Sigmoid colon (tissue), 4 donors: ENCODE results near the gene BBS4.

Experiments used
- EP300 ChIP-seq, 4 donors: sonication (generic); formaldehyde crosslinking; IDR thresholded peaks; one replicate each; pipeline ENCODE4 v1.6.1; 2017; ENCODE audit warnings: antibody characterized with exemption in 4 of 4
- POLR2A ChIP-seq, 2 donors: fragments of 450-650 bp; IDR thresholded peaks; one replicate each; pipeline ENCODE4 v1.6.1; 2016; ENCODE audit warnings: antibody characterized with exemption in 2 of 2, mild to moderate bottlenecking in 2 of 2, moderate library complexity in 2 of 2
- POLR2AphosphoS5 ChIP-seq, 4 donors: sonication (generic); formaldehyde crosslinking; IDR thresholded peaks; one replicate each; pipeline ENCODE4 v1.6.1; 2017; ENCODE audit warnings: antibody characterized with exemption in 4 of 4
- TF ChIP-seq, protein P1 (sequence below), 4 experiments: fragments of 450-650 bp in 3 of 4; fragments of 200-600 bp in 1 of 4; IDR thresholded peaks; one replicate each; pipeline ENCODE4 v1.5.1; 2016 to 2019; ENCODE audit warnings: antibody characterized with exemption in 4 of 4, mild to moderate bottlenecking in 3 of 4, moderate library complexity in 2 of 4

DNA sequence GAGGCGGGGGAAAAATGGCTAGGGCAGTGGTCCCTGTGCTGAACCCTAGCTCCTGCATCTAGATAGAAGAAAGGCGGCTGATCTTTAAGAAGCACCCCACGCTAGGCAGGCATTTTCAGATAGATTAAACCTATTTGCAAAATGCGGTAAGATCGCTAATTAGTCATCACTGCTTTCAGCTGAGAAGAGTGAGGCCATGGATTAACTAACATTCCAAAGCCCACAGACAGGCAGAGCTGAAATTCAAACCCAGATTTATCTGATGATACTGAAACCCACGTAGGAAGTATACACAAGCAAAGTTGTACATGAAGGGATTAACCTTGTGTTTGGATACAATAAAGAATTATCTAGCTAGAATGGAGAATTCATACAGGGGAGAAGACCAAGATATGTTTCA, 92.8 kb downstream of the BBS4 start:
- TF ChIP-seq, protein P1, sequence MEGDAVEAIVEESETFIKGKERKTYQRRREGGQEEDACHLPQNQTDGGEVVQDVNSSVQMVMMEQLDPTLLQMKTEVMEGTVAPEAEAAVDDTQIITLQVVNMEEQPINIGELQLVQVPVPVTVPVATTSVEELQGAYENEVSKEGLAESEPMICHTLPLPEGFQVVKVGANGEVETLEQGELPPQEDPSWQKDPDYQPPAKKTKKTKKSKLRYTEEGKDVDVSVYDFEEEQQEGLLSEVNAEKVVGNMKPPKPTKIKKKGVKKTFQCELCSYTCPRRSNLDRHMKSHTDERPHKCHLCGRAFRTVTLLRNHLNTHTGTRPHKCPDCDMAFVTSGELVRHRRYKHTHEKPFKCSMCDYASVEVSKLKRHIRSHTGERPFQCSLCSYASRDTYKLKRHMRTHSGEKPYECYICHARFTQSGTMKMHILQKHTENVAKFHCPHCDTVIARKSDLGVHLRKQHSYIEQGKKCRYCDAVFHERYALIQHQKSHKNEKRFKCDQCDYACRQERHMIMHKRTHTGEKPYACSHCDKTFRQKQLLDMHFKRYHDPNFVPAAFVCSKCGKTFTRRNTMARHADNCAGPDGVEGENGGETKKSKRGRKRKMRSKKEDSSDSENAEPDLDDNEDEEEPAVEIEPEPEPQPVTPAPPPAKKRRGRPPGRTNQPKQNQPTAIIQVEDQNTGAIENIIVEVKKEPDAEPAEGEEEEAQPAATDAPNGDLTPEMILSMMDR (IDR thresholded peaks at IDR 0.05): no peak
- TF ChIP-seq POLR2A (IDR thresholded peaks at IDR 0.05): no peak
- TF ChIP-seq POLR2AphosphoS5 (IDR thresholded peaks at IDR 0.05): no peak
- no peak for TF ChIP-seq EP300 (IDR thresholded peaks at IDR 0.05)
